ENCODE measurements around the gene MOCS1. TPM values are rescaled to one million over a fixed set of nuclear protein-coding genes. Genes with fewer than 3 reads are reported as not detected.

Gene MOCS1
- total RNA-seq, 1 donor from 2014 or later: 18.4 TPM

DNA sequence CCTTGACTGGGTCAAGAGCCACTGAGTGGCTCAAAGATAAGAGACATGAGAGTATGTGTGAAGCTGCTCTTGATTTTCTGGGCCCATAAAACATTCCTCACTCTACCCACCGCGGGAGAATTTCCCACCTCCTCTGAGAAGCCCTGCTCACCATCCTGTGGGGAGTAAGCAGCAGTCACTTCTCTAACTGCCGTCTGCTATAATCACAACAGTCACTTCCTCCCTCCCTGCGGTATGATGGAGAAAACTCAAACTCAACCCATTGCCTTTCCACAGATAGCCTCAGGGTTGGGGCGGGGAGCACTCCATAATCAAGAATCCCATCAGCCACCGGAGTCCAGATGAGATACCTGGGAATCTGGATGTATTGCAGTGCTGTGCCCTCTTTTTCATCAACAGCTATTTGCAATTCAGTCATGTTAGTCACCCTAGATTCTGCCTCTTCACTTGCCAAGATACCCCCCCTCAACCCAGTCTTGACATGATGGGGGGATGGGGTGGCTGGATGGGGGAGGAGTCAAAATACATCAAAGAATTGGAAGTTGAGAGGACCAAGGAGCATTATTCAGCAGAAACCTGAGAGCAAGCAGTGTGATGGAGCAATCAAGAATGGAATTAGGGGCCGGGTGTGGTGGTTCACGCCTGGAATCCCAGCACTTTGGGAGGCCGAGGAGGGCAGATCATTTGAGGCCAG lies 5.1 kb downstream of the MOCS1 start:
- TF ChIP-seq, protein P1, sequence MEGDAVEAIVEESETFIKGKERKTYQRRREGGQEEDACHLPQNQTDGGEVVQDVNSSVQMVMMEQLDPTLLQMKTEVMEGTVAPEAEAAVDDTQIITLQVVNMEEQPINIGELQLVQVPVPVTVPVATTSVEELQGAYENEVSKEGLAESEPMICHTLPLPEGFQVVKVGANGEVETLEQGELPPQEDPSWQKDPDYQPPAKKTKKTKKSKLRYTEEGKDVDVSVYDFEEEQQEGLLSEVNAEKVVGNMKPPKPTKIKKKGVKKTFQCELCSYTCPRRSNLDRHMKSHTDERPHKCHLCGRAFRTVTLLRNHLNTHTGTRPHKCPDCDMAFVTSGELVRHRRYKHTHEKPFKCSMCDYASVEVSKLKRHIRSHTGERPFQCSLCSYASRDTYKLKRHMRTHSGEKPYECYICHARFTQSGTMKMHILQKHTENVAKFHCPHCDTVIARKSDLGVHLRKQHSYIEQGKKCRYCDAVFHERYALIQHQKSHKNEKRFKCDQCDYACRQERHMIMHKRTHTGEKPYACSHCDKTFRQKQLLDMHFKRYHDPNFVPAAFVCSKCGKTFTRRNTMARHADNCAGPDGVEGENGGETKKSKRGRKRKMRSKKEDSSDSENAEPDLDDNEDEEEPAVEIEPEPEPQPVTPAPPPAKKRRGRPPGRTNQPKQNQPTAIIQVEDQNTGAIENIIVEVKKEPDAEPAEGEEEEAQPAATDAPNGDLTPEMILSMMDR (conservative IDR thresholded peaks at IDR 0.05): no peak
- Mint-ChIP-seq H3K27ac (ENCODE audit: unreplicated experiment) (peak overlapping the region; percentile 70), H3K27me3 (ENCODE audit: low read depth) (no peaks in the 10 kb centered on the region), H3K36me3 (ENCODE audit: low read depth) (peaks cover 28% of the 10 kb centered on the region), H3K9me3 (peaks cover 4% of the 10 kb centered on the region), H3K4me3 (peak overlapping the region; percentile 2), H3K4me1 (peaks cover 25% of the 10 kb centered on the region)
- DNase-seq (ENCODE audit: low read depth, low spot score): no peak

DNA sequence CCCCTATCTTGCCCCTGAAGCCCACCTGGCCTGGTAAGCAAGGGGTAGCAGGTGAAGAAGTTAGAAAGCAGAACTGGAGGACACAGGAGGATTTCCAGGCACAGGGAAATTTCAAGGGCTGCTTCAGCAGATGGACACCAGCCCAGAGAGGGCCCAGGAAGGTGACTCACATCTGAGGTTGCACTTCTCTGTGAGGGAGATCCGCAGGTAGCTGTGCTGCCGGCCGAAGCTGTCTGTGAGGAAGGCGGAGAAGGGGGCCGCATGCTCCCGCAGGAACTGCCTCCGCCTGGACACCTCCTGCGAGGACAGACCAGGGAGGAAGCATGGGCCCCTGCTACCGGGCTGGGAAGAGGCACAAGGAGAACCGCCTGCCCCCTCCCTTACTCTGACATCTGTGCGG lies 7.1 kb downstream of the MOCS1 start:
- no peak overlapping the region for H3K27ac Mint-ChIP-seq (ENCODE audit: unreplicated experiment)
- DNase-seq (ENCODE audit: low read depth, low spot score): no peak
- peaks cover 30% of the 10 kb centered on the region for H3K36me3 Mint-ChIP-seq (ENCODE audit: low read depth)
- H3K4me1 Mint-ChIP-seq: peaks cover 8% of the 10 kb centered on the region
- TF ChIP-seq, protein P1 (conservative IDR thresholded peaks at IDR 0.05): no peak
- H3K4me3 Mint-ChIP-seq: no peak overlapping the region
- H3K9me3 Mint-ChIP-seq: peaks cover 4% of the 10 kb centered on the region
- no peaks in the 10 kb centered on the region for H3K27me3 Mint-ChIP-seq (ENCODE audit: low read depth)

DNA sequence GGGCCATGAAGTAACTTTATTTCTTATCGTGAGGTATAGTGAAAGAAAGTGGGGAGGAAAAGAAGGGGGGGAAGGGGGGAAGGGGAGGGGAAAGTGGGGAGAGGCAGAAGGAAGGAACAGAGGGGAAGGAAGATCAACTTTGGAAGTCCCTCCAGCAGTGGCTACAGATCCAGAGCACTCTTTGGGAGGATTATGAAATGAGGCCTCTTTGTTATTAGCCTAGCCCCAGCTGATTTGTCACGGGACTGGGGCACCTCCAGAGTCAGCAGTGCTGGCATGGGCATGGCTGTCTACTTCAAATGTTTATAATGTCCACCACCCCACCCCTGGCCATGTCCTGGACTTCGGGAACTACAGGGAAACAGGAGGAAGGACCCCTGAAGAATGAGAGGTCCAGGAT lies 7.6 kb downstream of the MOCS1 start:
- Mint-ChIP-seq H3K9me3 (peaks cover 4% of the 10 kb centered on the region), H3K4me1 (peaks cover 3% of the 10 kb centered on the region), H3K4me3 (no peak overlapping the region), H3K27me3 (ENCODE audit: low read depth) (no peaks in the 10 kb centered on the region), H3K36me3 (ENCODE audit: low read depth) (peaks cover 33% of the 10 kb centered on the region), H3K27ac (ENCODE audit: unreplicated experiment) (no peak overlapping the region)
- TF ChIP-seq, protein P1 (conservative IDR thresholded peaks at IDR 0.05): no peak
- no peak for DNase-seq (ENCODE audit: low read depth, low spot score)

DNA sequence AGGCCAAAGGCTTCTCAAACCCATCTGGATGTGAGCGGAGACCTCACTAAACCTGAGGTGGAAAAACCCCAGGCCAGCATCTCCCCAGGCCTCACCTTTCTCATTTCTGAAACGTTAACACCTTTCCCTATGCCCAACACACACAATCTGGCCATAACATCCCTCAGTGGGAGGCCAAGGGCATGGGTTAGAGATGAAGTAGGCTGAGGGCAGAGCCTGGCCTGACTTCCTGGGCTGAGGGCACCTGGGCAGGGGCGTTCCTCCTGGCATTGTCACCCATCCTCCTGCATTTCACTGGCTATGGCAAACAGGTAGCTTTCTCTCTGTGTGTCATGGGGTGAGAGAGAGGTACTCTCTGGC lies 8.4 kb downstream of the MOCS1 start:
- DNase-seq (ENCODE audit: low read depth, low spot score): no peak
- H3K27me3 Mint-ChIP-seq (ENCODE audit: low read depth): no peaks in the 10 kb centered on the region
- no peak overlapping the region for H3K4me3 Mint-ChIP-seq
- no peaks in the 10 kb centered on the region for H3K4me1 Mint-ChIP-seq
- peaks cover 4% of the 10 kb centered on the region for H3K9me3 Mint-ChIP-seq
- H3K36me3 Mint-ChIP-seq (ENCODE audit: low read depth): peaks cover 33% of the 10 kb centered on the region
- TF ChIP-seq, protein P1 (conservative IDR thresholded peaks at IDR 0.05): no peak
- H3K27ac Mint-ChIP-seq (ENCODE audit: unreplicated experiment): no peak overlapping the region

DNA sequence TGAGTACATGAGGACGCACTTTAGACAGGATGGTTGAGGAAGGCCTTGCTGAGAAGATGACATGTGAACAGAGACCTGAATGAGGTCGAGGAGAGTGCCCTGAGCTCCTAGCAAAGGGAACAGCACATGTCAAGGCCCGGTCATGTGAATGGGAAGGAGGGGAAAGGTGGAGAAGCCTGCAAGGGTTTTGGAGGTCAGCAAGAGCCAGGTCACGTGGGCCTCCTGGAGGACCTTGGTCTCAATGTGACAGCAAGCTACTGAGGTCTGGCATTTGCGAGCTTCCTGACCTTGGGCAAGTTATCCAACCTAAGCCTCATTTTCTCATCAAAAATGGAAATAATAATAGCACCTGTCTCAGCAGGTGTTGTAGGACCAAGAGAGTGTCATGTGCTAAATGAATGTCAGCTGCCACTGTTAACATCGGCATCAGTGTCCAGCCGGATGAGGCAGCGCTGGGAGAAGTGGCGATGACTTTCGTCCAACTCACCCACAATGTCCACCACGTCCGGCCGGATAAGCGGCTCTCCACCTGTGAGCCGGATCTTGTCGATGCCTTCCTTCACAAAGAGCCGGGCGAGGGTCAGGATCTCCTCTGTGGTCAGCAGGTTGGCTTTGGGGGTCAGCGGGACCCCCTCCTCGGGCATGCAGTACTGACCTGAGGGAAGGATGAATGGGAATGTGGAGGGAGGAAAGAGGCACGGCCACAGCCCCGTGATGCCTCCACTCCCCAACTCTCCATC lies 8.9 kb downstream of the MOCS1 start:
- no peak overlapping the region for H3K4me3 Mint-ChIP-seq
- DNase-seq (ENCODE audit: low read depth, low spot score): no peak
- H3K4me1 Mint-ChIP-seq: no peaks in the 10 kb centered on the region
- H3K27ac Mint-ChIP-seq (ENCODE audit: unreplicated experiment): peak overlapping the region; percentile 43
- peaks cover 33% of the 10 kb centered on the region for H3K36me3 Mint-ChIP-seq (ENCODE audit: low read depth)
- TF ChIP-seq, protein P1 (conservative IDR thresholded peaks at IDR 0.05): no peak
- H3K9me3 Mint-ChIP-seq: peaks cover 4% of the 10 kb centered on the region
- no peaks in the 10 kb centered on the region for H3K27me3 Mint-ChIP-seq (ENCODE audit: low read depth)
